ENCODE results near the gene CACNA2D4. TPM values are rescaled to one million over a fixed set of nuclear protein-coding genes. Genes with fewer than 3 reads are reported as not detected.

Gene CACNA2D4
- total and polyA plus RNA-seq, 2 donors (not counting 3 experiments of a cell fraction or from before 2014, with no cell fraction given): 0.58 to 0.73 TPM

DNA sequence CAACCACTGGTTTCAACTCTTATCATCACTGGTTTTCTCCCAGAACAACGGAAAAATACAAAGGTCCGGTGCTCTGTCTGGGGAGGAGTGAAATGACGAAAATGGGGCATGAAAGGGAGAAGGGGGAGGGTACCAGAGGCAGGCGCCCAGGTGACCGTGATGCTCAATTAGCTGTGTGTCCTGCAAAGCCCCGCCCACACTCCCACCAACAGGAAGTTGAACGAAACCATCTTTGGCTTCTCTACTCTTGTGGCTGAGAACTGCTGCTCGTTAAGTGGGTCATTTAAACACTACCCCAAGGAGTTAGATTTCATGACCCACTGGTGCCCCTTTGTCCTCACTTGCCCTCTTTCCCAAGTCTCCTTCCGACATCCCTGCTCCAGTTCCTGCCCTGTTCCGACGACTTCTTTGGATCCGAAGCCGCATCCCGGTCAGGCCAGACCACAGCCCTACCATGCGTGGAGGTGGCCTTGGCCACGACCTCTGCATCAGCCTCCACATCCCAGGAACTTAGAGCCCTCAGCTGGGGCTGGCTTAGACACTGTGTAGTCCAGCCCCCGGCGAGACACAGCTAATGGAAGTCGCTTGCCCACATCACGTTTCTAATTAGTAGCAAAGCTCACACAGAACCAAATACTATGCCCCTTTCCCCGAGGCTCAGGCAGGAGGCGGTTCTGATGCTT, 109.5 kb downstream of the CACNA2D4 start:
- H2AFZ ChIP-seq (ENCODE audit: low read depth, low read length): no peak overlapping the region
- H3K9me1 ChIP-seq (replicated peaks; ENCODE audit: control insufficient read depth, extremely low read depth, insufficient read depth, low read length): no peaks in the 10 kb centered on the region
- H3K27me3 ChIP-seq (ENCODE audit: control insufficient read depth in 2 of 2, insufficient read depth in 2 of 2, low read length in 2 of 2): no peaks in the 10 kb centered on the region
- no peak overlapping the region for H3K9ac ChIP-seq (replicated peaks; ENCODE audit: extremely low read depth, insufficient read depth, low read length)
- FAIRE-seq (no peak), DNase-seq (ENCODE audit: low read depth, low spot score) (no peak)
- no peak overlapping the region for H3K4me3 ChIP-seq (replicated peaks in 1 of 3; ENCODE audit: insufficient read depth in 1 of 3, low read depth in 1 of 3, low read length in 3 of 3)
- no peak overlapping the region for H3K27ac ChIP-seq (ENCODE audit: insufficient read depth, low read depth, low read length)
- intact Hi-C loops (cut with micrococcal nuclease): no loop called here
- no peaks in the 10 kb centered on the region for H3K9me3 ChIP-seq (replicated peaks; ENCODE audit: control insufficient read depth, insufficient read depth, low read length)
- TF ChIP-seq EZH2 (IDR thresholded peaks at IDR 0.05; ENCODE audit: borderline replicate concordance, low read depth, low read length, severe bottlenecking): no peak
- TF ChIP-seq MYC (IDR thresholded peaks at IDR 0.05; ENCODE audit: low read depth, low read length): no peak
- TF ChIP-seq POLR2AphosphoS5 (IDR thresholded peaks at IDR 0.05; ENCODE audit: insufficient read depth, low read depth, low read length): no peak
- TF ChIP-seq, protein P1, sequence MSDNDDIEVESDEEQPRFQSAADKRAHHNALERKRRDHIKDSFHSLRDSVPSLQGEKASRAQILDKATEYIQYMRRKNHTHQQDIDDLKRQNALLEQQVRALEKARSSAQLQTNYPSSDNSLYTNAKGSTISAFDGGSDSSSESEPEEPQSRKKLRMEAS (IDR thresholded peaks at IDR 0.05; ENCODE audit: insufficient read depth, insufficient read length): no peak
- TF ChIP-seq, protein P2, sequence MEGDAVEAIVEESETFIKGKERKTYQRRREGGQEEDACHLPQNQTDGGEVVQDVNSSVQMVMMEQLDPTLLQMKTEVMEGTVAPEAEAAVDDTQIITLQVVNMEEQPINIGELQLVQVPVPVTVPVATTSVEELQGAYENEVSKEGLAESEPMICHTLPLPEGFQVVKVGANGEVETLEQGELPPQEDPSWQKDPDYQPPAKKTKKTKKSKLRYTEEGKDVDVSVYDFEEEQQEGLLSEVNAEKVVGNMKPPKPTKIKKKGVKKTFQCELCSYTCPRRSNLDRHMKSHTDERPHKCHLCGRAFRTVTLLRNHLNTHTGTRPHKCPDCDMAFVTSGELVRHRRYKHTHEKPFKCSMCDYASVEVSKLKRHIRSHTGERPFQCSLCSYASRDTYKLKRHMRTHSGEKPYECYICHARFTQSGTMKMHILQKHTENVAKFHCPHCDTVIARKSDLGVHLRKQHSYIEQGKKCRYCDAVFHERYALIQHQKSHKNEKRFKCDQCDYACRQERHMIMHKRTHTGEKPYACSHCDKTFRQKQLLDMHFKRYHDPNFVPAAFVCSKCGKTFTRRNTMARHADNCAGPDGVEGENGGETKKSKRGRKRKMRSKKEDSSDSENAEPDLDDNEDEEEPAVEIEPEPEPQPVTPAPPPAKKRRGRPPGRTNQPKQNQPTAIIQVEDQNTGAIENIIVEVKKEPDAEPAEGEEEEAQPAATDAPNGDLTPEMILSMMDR (IDR thresholded peaks at IDR 0.05; ENCODE audit: extremely low read depth in 1 of 2, insufficient read depth in 1 of 2, low read depth in 1 of 2, low read length in 2 of 2): no peak
- TF ChIP-seq POLR2A (IDR thresholded peaks at IDR 0.05; ENCODE audit: low read depth, low read length): no peak
- no peak for TF ChIP-seq FOS (IDR thresholded peaks at IDR 0.05; ENCODE audit: borderline replicate concordance, insufficient read depth, low read length)
- TF ChIP-seq GATA2 (IDR thresholded peaks at IDR 0.05; ENCODE audit: insufficient read depth, insufficient read length, low read depth, low read length): no peak
- no peak for TF ChIP-seq JUN (IDR thresholded peaks at IDR 0.05; ENCODE audit: borderline replicate concordance, insufficient read depth, insufficient read length, low read depth)
- H3K4me2 ChIP-seq (ENCODE audit: insufficient read depth, low read length): no peak overlapping the region
- ChIA-PET POLR2A (no interaction called here), CTCF (no interaction called here)
- H3K79me2 ChIP-seq (ENCODE audit: control insufficient read depth, insufficient read depth, low read length): no peaks in the 10 kb centered on the region
- no peaks in the 10 kb centered on the region for H4K20me1 ChIP-seq (replicated peaks; ENCODE audit: control insufficient read depth, extremely low read depth, insufficient read depth, low read length)
- dilution Hi-C loops (cut with MboI; ENCODE audit: extremely low pct_ligation_motif_present, low sequenced_read_pairs): no loop called here
- BruUV-seq (replicated peaks): no TSS peak
- peaks cover 34% of the 10 kb centered on the region for H3K4me1 ChIP-seq (ENCODE audit: control insufficient read depth, extremely low read depth, insufficient read depth, low read length)
- H3K36me3 ChIP-seq (ENCODE audit: control insufficient read depth in 2 of 2, extremely low read depth in 1 of 2, insufficient read depth in 2 of 2, low read length in 2 of 2): no peaks in the 10 kb centered on the region

All from endothelial cell of umbilical vein (primary cell).